Measurements from ENCODE around the gene GAGE12H. TPM values are rescaled to one million over a fixed set of nuclear protein-coding genes. Genes with fewer than 3 reads are reported as not detected.
"Not testable (repeated sequence)": the region's sequence is repeated elsewhere in the genome, so short reads cannot be mapped to it uniquely, and the experiment has no call there.

Gene GAGE12H
- not detected for polyA plus RNA-seq (2013, experiment 1 of 2; ENCODE audit: insufficient read length)
- not detected for polyA plus RNA-seq (2013, experiment 2 of 2; ENCODE audit: insufficient read length)

GRCh38 chrX:49579649-49580048, at the start of gene GAGE12H:
Gene GAGE12H (plus strand): TSS chrX:49579949. CDS start chrX:49581104, 1,155 bp downstream.
- not testable (repeated sequence) for DNase-seq

- DNase-seq = not testable (repeated sequence)
These were observed 47.9 kb upstream of the GAGE12H start, which contains the start of gene GAGE12C for GRCh38 chrX:49531877-49532276. Gene GAGE12C (plus strand): TSS chrX:49532177. CDS start chrX:49533332, 1,155 bp downstream.

- DNase-seq = not testable (repeated sequence)
These were observed 38.3 kb upstream of the GAGE12H start, which contains the start of gene GAGE12D for GRCh38 chrX:49541433-49541832. Gene GAGE12D (plus strand): TSS chrX:49541733. CDS start chrX:49542888, 1,155 bp downstream.

- DNase-seq = not testable (repeated sequence)
These were observed 28.8 kb upstream of the GAGE12H start, which contains the start of gene GAGE12E for GRCh38 chrX:49550989-49551388. Gene GAGE12E (plus strand): TSS chrX:49551289. CDS start chrX:49552444, 1,155 bp downstream.

- DNase-seq = not testable (repeated sequence)
These were observed 19.2 kb upstream of the GAGE12H start, which contains the start of gene GAGE12F for GRCh38 chrX:49560542-49560941. Gene GAGE12F (plus strand): TSS chrX:49560842. CDS start chrX:49561997, 1,155 bp downstream.

- DNase-seq = not testable (repeated sequence)
These were observed 11.0 kb upstream of the GAGE12H start for GRCh38 chrX:49568728-49569127.

- not testable (repeated sequence) for DNase-seq
These were observed 10.6 kb upstream of the GAGE12H start for GRCh38 chrX:49569152-49569551.

- not testable (repeated sequence) for DNase-seq
These were observed 9.6 kb upstream of the GAGE12H start, which contains the start of gene GAGE12G for GRCh38 chrX:49570100-49570499. Gene GAGE12G (plus strand): TSS chrX:49570400. CDS start chrX:49571555, 1,155 bp downstream.

- not testable (repeated sequence) for DNase-seq
These were observed 9.4 kb downstream of the GAGE12H start, which contains the start of gene GAGE2A for GRCh38 chrX:49589196-49589595. Gene GAGE2A (plus strand): TSS chrX:49589496. CDS start chrX:49590651, 1,155 bp downstream.

- DNase-seq = not testable (repeated sequence)
These were observed 10.2 kb downstream of the GAGE12H start for GRCh38 chrX:49589769-49590478.

- not testable (repeated sequence) for DNase-seq
These were observed 10.7 kb downstream of the GAGE12H start for GRCh38 chrX:49590488-49590887.

GRCh38 chrX:49598720-49599119, 19.0 kb downstream of the GAGE12H start, which contains the start of gene GAGE1:
Gene GAGE1 (plus strand): TSS chrX:49599020. CDS start chrX:49600175, 1,155 bp downstream.
- DNase-seq = not testable (repeated sequence)

- no peak for DNase-seq
These were observed 31.1 kb downstream of the GAGE12H start for GRCh38 chrX:49610718-49611310.

GRCh38 chrX:49618574-49618973, 38.8 kb downstream of the GAGE12H start:
- no peak for DNase-seq

GRCh38 chrX:49627086-49627777, 47.5 kb downstream of the GAGE12H start:
- peak; percentile 5 for DNase-seq
